ENCODE results near the gene DCDC2.
"Not testable (repeated sequence)": the region's sequence is repeated elsewhere in the genome, so short reads cannot be mapped to it uniquely, and the experiment has no call there.

The DCDC2 gene

DNA sequence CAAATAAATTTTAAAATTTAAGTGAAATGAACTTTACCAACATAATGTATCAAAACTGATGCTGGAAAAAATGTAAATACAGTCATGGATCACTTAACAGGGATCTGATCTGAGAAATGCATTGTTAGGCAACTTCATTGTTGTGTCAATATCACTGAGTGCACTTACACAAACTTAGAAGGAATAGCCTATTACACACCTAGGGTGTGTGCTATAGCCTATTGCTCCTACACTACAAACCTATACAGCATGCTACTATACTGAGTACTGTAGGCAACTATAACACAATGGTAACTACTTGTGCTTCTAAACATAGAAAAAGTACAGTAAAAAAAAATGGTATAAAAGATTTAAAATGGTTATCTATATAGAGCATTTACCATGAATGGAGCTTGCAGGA is 104.5 kb downstream of the DCDC2 start:
- H3K27ac ChIP-seq (ENCODE audit: low read depth, low read length), result no peak overlapping the region
- 0 out of 2 replicates have a peak, but pooled peaks cover 3% of the 10 kb centered on the region for H3K9me3 ChIP-seq (ENCODE audit: control insufficient read depth, insufficient read depth, low read length)
- no peak overlapping the region for H3K9ac ChIP-seq (ENCODE audit: low read depth, low read length)
- H3K36me3 ChIP-seq (ENCODE audit: control insufficient read depth, insufficient read depth, low read length), result no peaks in the 10 kb centered on the region
- H3K27me3 ChIP-seq (ENCODE audit: control insufficient read depth, insufficient read depth, low read length), result no peaks in the 10 kb centered on the region
- H3K4me1 ChIP-seq (ENCODE audit: control insufficient read depth, insufficient read depth, low read length), result peaks cover 33% of the 10 kb centered on the region
- H3K4me3 ChIP-seq (ENCODE audit: low read depth, low read length), result no peak overlapping the region

DNA sequence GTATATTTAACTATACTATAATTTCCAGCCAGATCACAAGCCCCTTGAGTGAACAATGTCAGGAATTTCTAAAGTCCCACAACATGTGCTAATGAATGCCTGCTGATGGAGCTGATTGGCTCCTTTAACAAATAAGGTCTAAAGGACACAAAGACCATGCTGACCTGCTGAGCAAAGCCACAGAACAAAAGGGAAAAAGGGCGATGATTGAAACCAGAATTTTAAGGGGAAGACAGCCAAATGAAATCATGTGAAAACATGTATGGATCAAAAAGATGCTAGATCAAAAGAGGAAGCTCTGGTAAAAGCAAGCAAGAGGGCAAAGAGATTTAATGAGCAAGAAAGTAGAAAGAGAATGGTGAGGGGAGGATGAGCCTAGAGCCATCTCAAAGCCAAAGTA is 105.6 kb downstream of the DCDC2 start:
- Histone ChIP-seq H3K9me3 (ENCODE audit: control insufficient read depth, insufficient read depth, low read length) (0 out of 2 replicates have a peak, but pooled peaks cover 3% of the 10 kb centered on the region), H3K27ac (ENCODE audit: low read depth, low read length) (peak overlapping the region; percentile 74), H3K4me1 (ENCODE audit: control insufficient read depth, insufficient read depth, low read length) (peaks cover 33% of the 10 kb centered on the region), H3K27me3 (ENCODE audit: control insufficient read depth, insufficient read depth, low read length) (no peaks in the 10 kb centered on the region), H3K36me3 (ENCODE audit: control insufficient read depth, insufficient read depth, low read length) (no peaks in the 10 kb centered on the region), H3K4me3 (ENCODE audit: low read depth, low read length) (no peak overlapping the region), H3K9ac (ENCODE audit: low read depth, low read length) (no peak overlapping the region)

DNA sequence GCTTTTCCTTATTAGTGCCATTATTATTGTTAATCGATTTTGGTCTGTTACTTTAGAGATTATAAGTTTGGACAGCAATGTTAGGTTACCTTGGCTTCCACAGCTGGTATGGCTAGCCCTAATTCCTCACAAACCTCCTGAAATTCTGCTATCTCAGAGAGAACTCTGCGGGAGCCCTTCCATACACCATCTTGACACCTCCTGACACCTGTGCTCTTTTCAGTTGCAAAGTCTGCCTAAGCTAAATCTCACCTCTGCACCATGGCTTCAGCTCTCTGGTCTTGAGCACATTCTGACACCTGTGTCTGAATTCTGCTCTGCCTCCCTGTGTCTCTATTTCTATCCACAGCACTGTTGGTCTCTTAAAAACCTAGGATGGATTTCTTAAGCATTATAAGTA is 106.5 kb downstream of the DCDC2 start:
- Histone ChIP-seq H3K9ac (ENCODE audit: low read depth, low read length) (no peak overlapping the region), H3K4me1 (ENCODE audit: control insufficient read depth, insufficient read depth, low read length) (peaks cover 33% of the 10 kb centered on the region), H3K4me3 (ENCODE audit: low read depth, low read length) (no peak overlapping the region), H3K27me3 (ENCODE audit: control insufficient read depth, insufficient read depth, low read length) (no peaks in the 10 kb centered on the region), H3K36me3 (ENCODE audit: control insufficient read depth, insufficient read depth, low read length) (no peaks in the 10 kb centered on the region), H3K27ac (ENCODE audit: low read depth, low read length) (peak overlapping the region; percentile 74), H3K9me3 (ENCODE audit: control insufficient read depth, insufficient read depth, low read length) (0 out of 2 replicates have a peak, but pooled peaks cover 3% of the 10 kb centered on the region)

DNA sequence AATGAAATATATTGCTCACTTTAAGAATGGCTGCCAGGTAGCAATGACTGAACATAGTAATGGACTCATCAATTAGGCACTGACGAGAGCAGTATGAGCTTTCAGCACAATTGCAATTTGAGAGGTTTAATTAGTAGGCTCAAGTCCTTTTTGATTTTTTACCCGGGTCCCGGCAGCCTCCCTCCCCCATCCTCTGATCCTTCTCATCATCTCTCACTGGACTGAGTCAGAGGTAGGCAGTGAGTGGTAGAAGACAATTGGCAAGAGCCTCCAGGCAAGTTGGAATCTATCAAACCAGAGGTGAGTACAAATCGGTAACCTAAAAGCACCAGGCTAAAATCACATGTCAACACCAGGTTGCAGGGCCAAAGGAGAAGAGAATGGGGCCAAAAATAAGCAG is 107.9 kb downstream of the DCDC2 start:
- peaks cover 33% of the 10 kb centered on the region for H3K4me1 ChIP-seq (ENCODE audit: control insufficient read depth, insufficient read depth, low read length)
- H3K4me3 ChIP-seq (ENCODE audit: low read depth, low read length), result no peak overlapping the region
- no peaks in the 10 kb centered on the region for H3K36me3 ChIP-seq (ENCODE audit: control insufficient read depth, insufficient read depth, low read length)
- 0 out of 2 replicates have a peak, but pooled peaks cover 3% of the 10 kb centered on the region for H3K9me3 ChIP-seq (ENCODE audit: control insufficient read depth, insufficient read depth, low read length)
- no peaks in the 10 kb centered on the region for H3K27me3 ChIP-seq (ENCODE audit: control insufficient read depth, insufficient read depth, low read length)
- no peak overlapping the region for H3K27ac ChIP-seq (ENCODE audit: low read depth, low read length)
- no peak overlapping the region for H3K9ac ChIP-seq (ENCODE audit: low read depth, low read length)

DNA sequence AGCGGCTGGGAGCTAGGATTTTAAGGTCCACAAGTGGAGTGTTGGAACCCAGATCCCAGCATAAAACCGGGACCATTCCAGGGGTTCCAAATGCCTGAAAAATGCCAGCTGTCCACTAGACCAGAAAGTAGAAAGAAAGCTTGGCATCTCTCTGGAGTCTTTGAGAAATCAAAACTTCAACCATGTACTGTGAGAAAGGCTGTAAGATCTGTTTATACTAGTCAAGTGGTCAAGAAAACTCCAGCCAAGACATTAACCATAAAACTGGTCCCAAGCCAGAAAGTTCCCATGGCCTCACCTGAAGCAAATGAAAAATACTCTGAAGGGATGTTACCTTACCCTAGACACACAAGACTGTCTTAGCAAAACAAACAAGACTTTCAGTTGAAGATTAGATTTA is 112.6 kb downstream of the DCDC2 start:
- Histone ChIP-seq H3K27me3 (ENCODE audit: control insufficient read depth, insufficient read depth, low read length) (no peaks in the 10 kb centered on the region), H3K9me3 (ENCODE audit: control insufficient read depth, insufficient read depth, low read length) (no peaks in the 10 kb centered on the region), H3K9ac (ENCODE audit: low read depth, low read length) (no peak overlapping the region), H3K4me3 (ENCODE audit: low read depth, low read length) (no peak overlapping the region), H3K4me1 (ENCODE audit: control insufficient read depth, insufficient read depth, low read length) (peaks cover 7% of the 10 kb centered on the region), H3K36me3 (ENCODE audit: control insufficient read depth, insufficient read depth, low read length) (no peaks in the 10 kb centered on the region), H3K27ac (ENCODE audit: low read depth, low read length) (no peak overlapping the region)

DNA sequence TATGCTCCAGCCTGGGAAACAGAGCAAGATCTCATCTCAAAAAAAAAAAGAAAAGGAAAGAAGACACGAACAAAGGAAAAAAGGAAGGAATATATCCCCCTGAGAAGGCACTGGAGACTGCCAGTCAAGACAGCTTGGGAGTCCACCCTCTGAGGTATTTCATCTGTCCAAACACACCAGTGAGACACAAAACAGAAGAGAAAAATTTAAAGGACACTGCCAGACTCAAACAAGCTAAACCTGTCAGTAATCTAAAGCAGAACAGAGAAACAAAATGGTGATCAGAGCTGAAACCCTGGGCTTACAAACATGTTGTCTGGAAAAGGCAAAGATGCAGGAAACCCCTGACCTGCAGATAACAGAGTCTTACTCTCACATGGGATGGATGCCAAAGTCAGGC is 114.9 kb downstream of the DCDC2 start:
- Histone ChIP-seq H3K27me3 (ENCODE audit: control insufficient read depth, insufficient read depth, low read length) (no peaks in the 10 kb centered on the region), H3K36me3 (ENCODE audit: control insufficient read depth, insufficient read depth, low read length) (no peaks in the 10 kb centered on the region), H3K4me3 (ENCODE audit: low read depth, low read length) (no peak overlapping the region), H3K9ac (ENCODE audit: low read depth, low read length) (no peak overlapping the region), H3K4me1 (ENCODE audit: control insufficient read depth, insufficient read depth, low read length) (no peaks in the 10 kb centered on the region; the same call in 1 of the 2 replicates), H3K9me3 (ENCODE audit: control insufficient read depth, insufficient read depth, low read length) (no peaks in the 10 kb centered on the region), H3K27ac (ENCODE audit: low read depth, low read length) (no peak overlapping the region)

DNA sequence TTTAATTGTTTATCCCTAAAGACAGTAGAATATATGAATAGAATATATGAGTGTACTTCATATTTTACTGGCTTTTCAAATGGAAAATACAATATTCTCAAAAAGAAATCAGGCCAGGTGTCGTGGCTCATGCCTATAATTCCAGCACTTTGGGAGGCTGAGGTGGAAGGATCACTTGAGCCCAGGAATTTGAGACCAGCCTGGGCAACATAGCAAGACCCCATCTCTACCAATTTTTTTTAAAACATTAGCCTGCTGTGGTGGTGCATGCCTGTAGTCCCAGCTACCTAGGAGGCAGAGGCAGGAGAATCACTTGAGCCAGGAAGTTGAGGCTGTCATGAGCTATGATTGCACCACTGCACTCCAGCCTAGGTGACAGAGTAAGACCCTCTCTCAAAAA is 116.1 kb downstream of the DCDC2 start:
- not testable (repeated sequence) for H3K27me3 ChIP-seq (ENCODE audit: control insufficient read depth, insufficient read depth, low read length); H3K4me1 ChIP-seq (ENCODE audit: control insufficient read depth, insufficient read depth, low read length); H3K9me3 ChIP-seq (ENCODE audit: control insufficient read depth, insufficient read depth, low read length); H3K27ac ChIP-seq (ENCODE audit: low read depth, low read length); H3K36me3 ChIP-seq (ENCODE audit: control insufficient read depth, insufficient read depth, low read length); H3K9ac ChIP-seq (ENCODE audit: low read depth, low read length); H3K4me3 ChIP-seq (ENCODE audit: low read depth, low read length)

DNA sequence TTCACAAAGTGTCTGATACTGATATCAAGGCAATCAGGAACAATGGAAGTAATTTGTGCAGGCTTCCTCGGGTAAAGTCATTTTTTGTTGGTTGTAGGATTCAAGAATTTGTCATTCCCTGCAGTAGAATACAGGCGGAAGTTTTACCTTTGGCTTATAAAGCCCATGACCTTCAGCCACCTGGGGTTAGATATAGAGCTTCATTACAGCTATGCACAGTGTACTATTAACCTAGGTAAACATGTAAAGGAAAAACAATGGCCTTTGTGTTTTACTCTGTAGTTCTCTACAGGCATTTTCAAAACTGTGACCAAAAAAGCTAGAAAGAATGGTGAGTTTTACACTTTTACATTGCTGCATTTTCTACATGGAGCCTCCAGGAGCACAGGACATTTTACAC is 116.9 kb downstream of the DCDC2 start:
- H3K9ac ChIP-seq (ENCODE audit: low read depth, low read length), result no peak overlapping the region
- H3K4me3 ChIP-seq (ENCODE audit: low read depth, low read length), result no peak overlapping the region
- H3K27me3 ChIP-seq (ENCODE audit: control insufficient read depth, insufficient read depth, low read length), result no peaks in the 10 kb centered on the region
- H3K9me3 ChIP-seq (ENCODE audit: control insufficient read depth, insufficient read depth, low read length), result no peaks in the 10 kb centered on the region
- no peaks in the 10 kb centered on the region for H3K36me3 ChIP-seq (ENCODE audit: control insufficient read depth, insufficient read depth, low read length)
- H3K27ac ChIP-seq (ENCODE audit: low read depth, low read length), result no peak overlapping the region
- no peaks in the 10 kb centered on the region; the same call in 1 of the 2 replicates for H3K4me1 ChIP-seq (ENCODE audit: control insufficient read depth, insufficient read depth, low read length)

DNA sequence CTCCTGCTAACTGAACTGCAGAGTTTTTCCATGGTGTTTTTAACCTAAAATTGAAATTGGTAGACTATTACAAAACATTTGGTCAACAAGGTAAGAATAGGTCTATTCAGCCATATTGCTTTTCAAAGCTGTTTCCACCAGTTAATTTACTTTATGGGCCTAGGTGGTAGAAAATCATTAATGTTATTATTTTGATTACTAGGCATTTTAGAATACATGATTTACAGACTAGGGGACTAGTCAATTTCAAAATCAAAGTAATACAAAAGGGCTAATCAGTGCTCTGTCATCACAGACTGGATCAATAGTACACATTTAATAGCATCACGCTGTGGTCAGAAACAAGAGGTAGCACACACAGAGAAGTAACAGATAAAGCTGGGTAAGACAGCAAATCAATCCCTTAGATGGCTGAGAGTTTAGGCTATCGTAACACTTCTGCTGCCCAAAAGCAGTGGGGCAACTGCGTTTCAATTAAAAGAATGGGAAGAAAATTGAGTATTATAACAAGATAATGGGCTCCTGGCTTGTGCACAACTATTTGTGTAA is 117.4 kb downstream of the DCDC2 start:
- H3K4me3 ChIP-seq (ENCODE audit: low read depth, low read length), result no peak overlapping the region
- H3K9me3 ChIP-seq (ENCODE audit: control insufficient read depth, insufficient read depth, low read length), result no peaks in the 10 kb centered on the region
- H3K27me3 ChIP-seq (ENCODE audit: control insufficient read depth, insufficient read depth, low read length), result no peaks in the 10 kb centered on the region
- no peak overlapping the region for H3K9ac ChIP-seq (ENCODE audit: low read depth, low read length)
- no peak overlapping the region for H3K27ac ChIP-seq (ENCODE audit: low read depth, low read length)
- no peaks in the 10 kb centered on the region for H3K36me3 ChIP-seq (ENCODE audit: control insufficient read depth, insufficient read depth, low read length)
- no peaks in the 10 kb centered on the region; the same call in 1 of the 2 replicates for H3K4me1 ChIP-seq (ENCODE audit: control insufficient read depth, insufficient read depth, low read length)

DNA sequence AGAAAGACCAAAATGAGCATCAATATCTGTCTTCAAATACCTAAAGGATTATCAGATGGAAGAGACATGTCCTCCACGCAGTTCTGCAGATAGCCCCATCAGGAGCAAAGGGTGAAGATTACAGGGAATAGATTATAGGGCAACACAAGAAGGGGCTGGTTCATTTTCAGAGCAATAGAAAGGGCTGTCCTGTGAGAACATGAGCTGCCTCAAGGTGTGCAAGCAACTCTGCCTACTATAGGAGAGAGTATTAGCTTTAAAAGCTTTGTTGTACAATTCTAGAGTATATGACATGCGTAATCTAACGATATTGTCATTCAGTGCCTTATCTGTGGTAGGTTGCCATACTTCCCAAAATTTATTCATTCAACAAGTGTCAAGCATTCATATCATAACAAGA is 119.2 kb downstream of the DCDC2 start:
- H3K36me3 ChIP-seq (ENCODE audit: control insufficient read depth, insufficient read depth, low read length), result no peaks in the 10 kb centered on the region
- no peak overlapping the region for H3K27ac ChIP-seq (ENCODE audit: low read depth, low read length)
- no peaks in the 10 kb centered on the region for H3K27me3 ChIP-seq (ENCODE audit: control insufficient read depth, insufficient read depth, low read length)
- H3K4me1 ChIP-seq (ENCODE audit: control insufficient read depth, insufficient read depth, low read length), result no peaks in the 10 kb centered on the region
- no peak overlapping the region for H3K4me3 ChIP-seq (ENCODE audit: low read depth, low read length)
- no peak overlapping the region for H3K9ac ChIP-seq (ENCODE audit: low read depth, low read length)
- no peaks in the 10 kb centered on the region for H3K9me3 ChIP-seq (ENCODE audit: control insufficient read depth, insufficient read depth, low read length)

DNA sequence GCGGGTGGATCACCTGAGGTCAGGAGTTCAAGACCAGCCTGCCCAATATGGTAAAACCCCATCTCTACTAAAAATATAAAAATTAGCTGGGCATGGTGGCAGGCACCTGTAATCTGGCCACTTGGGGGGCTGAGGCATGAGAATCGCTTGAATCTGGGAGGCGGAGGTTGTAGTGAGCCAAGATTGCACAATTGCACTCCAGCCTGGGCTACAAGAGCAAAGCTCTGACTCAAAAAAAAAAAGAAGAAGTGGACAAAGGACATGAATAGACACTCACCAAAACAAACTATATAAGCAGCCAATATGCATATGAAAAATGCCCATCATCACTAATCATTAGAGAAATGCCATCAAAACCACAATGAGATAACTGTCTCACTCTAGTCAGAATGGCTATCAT is 121.1 kb downstream of the DCDC2 start:
- H3K4me3 ChIP-seq (ENCODE audit: low read depth, low read length), result not testable (repeated sequence)

More for the DNA sequence above, 121.1 kb downstream of the DCDC2 start:
- not testable (repeated sequence) for H3K9me3 ChIP-seq (ENCODE audit: control insufficient read depth, insufficient read depth, low read length); H3K27ac ChIP-seq (ENCODE audit: low read depth, low read length); H3K9ac ChIP-seq (ENCODE audit: low read depth, low read length); H3K27me3 ChIP-seq (ENCODE audit: control insufficient read depth, insufficient read depth, low read length); H3K36me3 ChIP-seq (ENCODE audit: control insufficient read depth, insufficient read depth, low read length); H3K4me1 ChIP-seq (ENCODE audit: control insufficient read depth, insufficient read depth, low read length)

Data from HUES48 (cell line).